K562 (cell line): ENCODE measurements around the gene MEA1. TPM values are rescaled to one million over a fixed set of nuclear protein-coding genes. Genes with fewer than 3 reads are reported as not detected.

ENCODE experiments used
- ELF2 ChIP-seq: fragments of 250-450 bp; sonication (Bioruptor Pico); IDR thresholded peaks from 2 replicates; pipeline ENCODE4 v1.5.0; 2021; ENCODE audit warnings: mild to moderate bottlenecking
- ETS1 ChIP-seq: conservative IDR thresholded peaks from 2 replicates; pipeline ENCODE4 v1.6.1; 2011; ENCODE audit warnings: low read depth, mild to moderate bottlenecking, low read length; ENCODE audit not compliant: control insufficient read depth
- GMEB1 ChIP-seq: fragments of 250-450 bp; sonication (Bioruptor Pico); IDR thresholded peaks from 2 replicates; pipeline ENCODE4 v1.4.0; 2020; ENCODE audit warnings: mild to moderate bottlenecking
- GTF2E2 ChIP-seq: fragments of 200-800 bp; sonication (Bioruptor generic); IDR thresholded peaks from 2 replicates; pipeline ENCODE4 v1.6.1; 2016; ENCODE audit warnings: missing genetic modification characterization, missing compliant biosample characterization
- HLTF ChIP-seq: fragments of 450-650 bp; IDR thresholded peaks from 2 replicates; pipeline ENCODE4 v1.6.1; 2016
- JUNB ChIP-seq: fragments of 450-650 bp; formaldehyde crosslinking; conservative IDR thresholded peaks from 2 replicates; pipeline ENCODE4 v1.4.0; 2020; ENCODE audit warnings: mild to moderate bottlenecking
- KLF1 ChIP-seq: fragments of 450-650 bp; IDR thresholded peaks from 2 replicates; pipeline ENCODE4 v1.6.1; 2016; ENCODE audit warnings: missing genetic modification characterization, missing compliant biosample characterization
- KLF10 ChIP-seq: fragments of 250-450 bp; sonication (Bioruptor Pico); IDR thresholded peaks from 2 replicates; pipeline ENCODE4 v1.6.1; 2021; ENCODE audit warnings: matching md5 sums
- PPARD ChIP-seq: fragments of 250-450 bp; sonication (Bioruptor Pico); IDR thresholded peaks from 2 replicates; pipeline ENCODE4 v1.8.0; 2022; ENCODE audit warnings: inconsistent platforms, mild to moderate bottlenecking, moderate library complexity
- SRSF1 ChIP-seq: fragments of 200-400 bp; formaldehyde crosslinking; IDR thresholded peaks from 2 replicates; pipeline ENCODE4 v1.6.1; 2017; ENCODE audit warnings: mild to moderate bottlenecking, low read depth, low read length, moderate library complexity
- TEAD4 ChIP-seq, 2 experiments: sonication (generic) in 1 of 2; formaldehyde crosslinking in 1 of 2; IDR thresholded peaks; 2 replicates each; pipeline versions ENCODE4 v1.6.1 to v1.8.0; 2012 to 2022; ENCODE audit warnings: borderline replicate concordance in 1 of 2, inconsistent platforms in 1 of 2, low read length in 1 of 2, mild to moderate bottlenecking in 1 of 2, missing genetic modification reagents in 1 of 2
- ZBTB40 ChIP-seq, 2 experiments: fragments of 450-650 bp in 1 of 2; sonication (generic) in 1 of 2; formaldehyde crosslinking in 1 of 2; IDR thresholded peaks; 2 replicates each; pipeline versions ENCODE4 v1.7.1 to v1.9.0; 2016 to 2022; ENCODE audit warnings: inconsistent platforms in 1 of 2, mild to moderate bottlenecking in 1 of 2, missing genetic modification reagents in 1 of 2
- ZFX ChIP-seq: sonication (generic); formaldehyde crosslinking; IDR thresholded peaks from 2 replicates; pipeline ENCODE4 v1.8.0; 2022; ENCODE audit warnings: mild to moderate bottlenecking, missing genetic modification reagents, moderate library complexity
- polyA plus RNA-seq, 8 experiments: library from polyadenylated mRNA; depleted of rRNA in 4 of 8; stranded (reverse) in 5 of 8; unstranded in 3 of 8; fragments of >200 nt; fragmentation: Nextera tagmentation in 2 of 8; fragmentation: Illumina TruSeq in 1 of 8; extraction: Ambion mirVana in 2 of 8; extraction: Trizol in 1 of 8; gene quantifications; 2 replicates each; pipeline versions ENCODE4 v1.2.1 to v1.2.3, GENCODE V29; 2011 to 2014; ENCODE audit warnings: inconsistent platforms in 1 of 8, missing spikeins in 1 of 8
- total RNA-seq, 7 experiments: library from RNA; depleted of rRNA in 6 of 7; stranded (reverse); fragments of >200 nt in 6 of 7; fragmentation: Illumina TruSeq in 2 of 7; extraction: Trizol in 2 of 7; gene quantifications; 2 replicates each; pipeline versions ENCODE4 v1.2.1 to v1.2.3, GENCODE V29; 2011 to 2021; ENCODE audit warnings: low replicate concordance in 1 of 7

The MEA1 gene
- total and polyA plus RNA-seq, 9 of the 15 experiments (the other 6 are each of a cell fraction or from before 2014, with no cell fraction given), result 86.8 to 210 (median 152) TPM

- TF ChIP-seq SRSF1, result no peak
- TF ChIP-seq TEAD4 (IDR thresholded peaks at IDR 0.05; ENCODE audit: low read length), result peak; percentile 31; the same call in 1 of the 2 replicates
- TF ChIP-seq TEAD4 (CRISPR knock-in tag; IDR thresholded peaks at IDR 0.05; ENCODE audit: borderline replicate concordance), result no peak
- TF ChIP-seq KLF1 (tag), result peak; percentile 87
- TF ChIP-seq ETS1, result peak; percentile 93
- peak; percentile 94 for TF ChIP-seq ZBTB40 (IDR thresholded peaks at IDR 0.05)
- TF ChIP-seq ZBTB40 (CRISPR knock-in tag; IDR thresholded peaks at IDR 0.05), result no peak
- TF ChIP-seq GTF2E2, result peak; percentile 92
- TF ChIP-seq ELF2 (CRISPR knock-in tag), result peak; percentile 86
- peak; percentile 82; the same call in 1 of the 2 replicates for TF ChIP-seq KLF10 (CRISPR knock-in tag)
- TF ChIP-seq HLTF, result peak; percentile 28; the same call in 1 of the 2 replicates
- TF ChIP-seq JUNB (CRISPR knock-in tag), result peak; percentile 63
- TF ChIP-seq GMEB1, result peak; percentile 66
- peak; percentile 97 for TF ChIP-seq ZFX (CRISPR knock-in tag)
- TF ChIP-seq PPARD (CRISPR knock-in tag), result no peak
Measured at GRCh38 chr6:43053545-43054205, 39.9 kb upstream of the MEA1 start, which contains the start of gene CUL7 (continued).
